H1 (cell line): Measurements from ENCODE around the gene DNAH8.

Experiments
- ATF2 ChIP-seq: IDR thresholded peaks from 2 replicates; pipeline ENCODE4 v1.6.1; 2012; ENCODE audit warnings: low read length, inconsistent platforms
- CEBPB ChIP-seq: IDR thresholded peaks from 2 replicates; pipeline ENCODE4 v1.6.1; 2012; ENCODE audit warnings: low read depth, low read length
- CHD2 ChIP-seq: IDR thresholded peaks from 2 replicates; pipeline ENCODE4 v1.6.1; 2012; ENCODE audit warnings: low read length, improper control_type of control experiment
- CTCF ChIP-seq, 3 experiments: IDR thresholded peaks; 1 replicate in 2 of 3; 2 replicates in 1 of 3; pipeline versions ENCODE4 v1.5.1 to v1.6.1; 2011; ENCODE audit warnings: low read length in 3 of 3, mild to moderate bottlenecking in 3 of 3, inconsistent platforms in 2 of 3, low read depth in 1 of 3, moderate library complexity in 1 of 3; ENCODE audit not compliant: insufficient read depth in 1 of 3; ENCODE audit errors: control extremely low read depth in 1 of 3
- JUN ChIP-seq: IDR thresholded peaks from 2 replicates; pipeline ENCODE4 v1.6.1; 2011; ENCODE audit warnings: low read depth, mild to moderate bottlenecking, improper control_type of control experiment, low read length
- JUND ChIP-seq: IDR thresholded peaks from 2 replicates; pipeline ENCODE4 v1.6.1; 2011; ENCODE audit warnings: mild to moderate bottlenecking, improper control_type of control experiment, low read length
- POLR2A ChIP-seq, 2 experiments: IDR thresholded peaks; 1 replicate in 1 of 2; 2 replicates in 1 of 2; pipeline ENCODE4 v1.6.1; 2011; ENCODE audit warnings: low read depth in 2 of 2, low read length in 2 of 2, mild to moderate bottlenecking in 2 of 2; ENCODE audit errors: control extremely low read depth in 1 of 2
- RAD21 ChIP-seq, 2 experiments: IDR thresholded peaks in 1 of 2; conservative IDR thresholded peaks in 1 of 2; 2 replicates each; pipeline ENCODE4 v1.6.1; 2011; ENCODE audit warnings: low read depth in 2 of 2, low read length in 2 of 2, improper control_type of control experiment in 1 of 2, inconsistent platforms in 1 of 2, mild to moderate bottlenecking in 1 of 2, moderate library complexity in 1 of 2
- SIN3A ChIP-seq, 2 experiments: IDR thresholded peaks in 1 of 2; conservative IDR thresholded peaks in 1 of 2; 2 replicates each; pipeline ENCODE4 v1.6.1; 2011 to 2012; ENCODE audit warnings: low read length in 2 of 2, improper control_type of control experiment in 1 of 2, low read depth in 1 of 2, mild to moderate bottlenecking in 1 of 2
- SP2 ChIP-seq: IDR thresholded peaks from 2 replicates; pipeline ENCODE4 v1.6.1; 2012; ENCODE audit warnings: mild to moderate bottlenecking, low read length, inconsistent platforms
- SRF ChIP-seq: IDR thresholded peaks from 2 replicates; pipeline ENCODE4 v1.6.1; 2011; ENCODE audit warnings: mild to moderate bottlenecking, low read depth, low read length, moderate library complexity

- TF ChIP-seq CTCF (IDR thresholded peaks at IDR 0.05; ENCODE audit: control extremely low read depth in 1 of 3, insufficient read depth in 1 of 3, low read depth in 1 of 3, low read length in 3 of 3) (no peak), CHD2 (no peak), CEBPB (no peak), JUN (no peak), SRF (no peak), JUND (no peak), SP2 (no peak), SIN3A (conservative IDR thresholded peaks at IDR 0.05 in 1 of 2, IDR thresholded peaks at IDR 0.05 in 1 of 2; ENCODE audit: low read depth in 1 of 2, low read length in 2 of 2) (no peak), ATF2 (no peak), POLR2A (IDR thresholded peaks at IDR 0.05; ENCODE audit: control extremely low read depth in 1 of 2, low read depth in 2 of 2, low read length in 2 of 2) (no peak), RAD21 (IDR thresholded peaks at IDR 0.05 in 1 of 2, conservative IDR thresholded peaks at IDR 0.05 in 1 of 2; ENCODE audit: low read depth in 2 of 2, low read length in 2 of 2) (peak; percentile 36 to 38)
Observed at GRCh38 chr6:38901802-38902522, 186.9 kb downstream of the DNAH8 start.
